Urinary bladder (tissue), 4 donors: ENCODE data around the gene PCNA. TPM values are rescaled to one million over a fixed set of nuclear protein-coding genes. Genes with fewer than 3 reads are reported as not detected.

ENCODE experiments used
- DNase-seq: peaks from one replicate; pipeline ENCODE4 v3.0.0-alpha.2; 2015; ENCODE audit errors: extremely low spot score
- H3K27ac ChIP-seq: one replicate; pipeline ENCODE4 v1.5.1; 2013; ENCODE audit warnings: low read depth, mild to moderate bottlenecking, moderate library complexity
- H3K36me3 ChIP-seq: one replicate; pipeline ENCODE4 v1.6.1; 2013; ENCODE audit warnings: mild to moderate bottlenecking, moderate library complexity; ENCODE audit not compliant: insufficient read depth
- H3K4me1 ChIP-seq: one replicate; pipeline ENCODE4 v1.6.1; 2013; ENCODE audit warnings: mild to moderate bottlenecking, moderate library complexity; ENCODE audit not compliant: insufficient read depth
- H3K4me3 ChIP-seq: one replicate; pipeline ENCODE4 v1.5.1; 2013; ENCODE audit warnings: low read depth, low read length
- WGBS: extraction: QIAGEN DNeasy Blood & Tissue Kit; methylation state at CpG from one replicate; pipeline ENCODE4 v1.1.7; 2013; 5-methylcytosine and 5-hydroxymethylcytosine counted together
- polyA plus RNA-seq: library from polyadenylated mRNA; stranded (reverse); fragments of 200-250 nt; gene quantifications from one replicate; pipeline ENCODE4 v1.2.3, GENCODE V29; 2013
- total RNA-seq: library from RNA; depleted of rRNA; stranded (reverse); fragments of >200 nt; gene quantifications from one replicate; pipeline ENCODE4 v1.2.3, GENCODE V29; 2014
- donor health status: healthy with polysubstance abuse.
- donor health status: healthy.

Gene PCNA
- total RNA-seq = 91.9 TPM
- polyA plus RNA-seq = 56.8 TPM

DNA sequence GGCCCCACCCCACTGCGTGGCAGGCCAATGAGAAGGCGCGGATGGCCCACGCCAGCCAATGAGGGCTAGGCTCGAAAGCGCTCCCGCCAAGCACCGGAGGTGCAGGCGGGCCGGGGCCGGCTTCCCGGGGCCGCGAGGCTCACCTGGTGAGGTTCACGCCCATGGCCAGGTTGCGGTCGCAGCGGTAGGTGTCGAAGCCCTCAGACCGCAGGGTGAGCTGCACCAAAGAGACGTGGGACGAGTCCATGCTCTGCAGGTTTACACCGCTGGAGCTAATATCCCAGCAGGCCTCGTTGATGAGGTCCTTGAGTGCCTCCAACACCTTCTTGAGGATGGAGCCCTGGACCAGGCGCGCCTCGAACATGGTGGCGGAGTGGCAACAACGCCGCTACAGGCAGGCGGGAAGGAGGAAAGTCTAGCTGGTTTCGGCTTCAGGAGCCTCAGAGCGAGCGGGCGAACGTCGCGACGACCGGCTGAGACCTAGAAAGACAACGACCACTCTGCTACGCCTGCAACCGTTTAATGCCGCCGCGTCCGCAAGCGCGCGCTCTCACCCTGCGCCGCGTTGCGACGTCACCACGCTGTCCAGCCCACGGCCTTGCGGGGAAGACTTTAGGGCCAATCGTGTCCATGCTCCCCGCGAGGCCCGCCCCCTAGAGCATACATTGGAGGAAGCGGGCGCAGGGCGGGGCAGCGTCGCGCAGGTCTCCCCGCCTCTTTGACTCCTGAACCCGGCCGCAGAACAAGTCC lies at the start of gene PCNA:
PCNA (minus strand) TSS at position 524 of the 750 bp plus-strand sequence; CDS start at position 364, 160 bp downstream.
- DNase-seq = peak; percentile 91
- WGBS = under 1% methylated on average over 71 of the region's 71 CpGs
- H3K36me3 ChIP-seq = peaks cover 1% of the 10 kb centered on the region
- H3K4me1 ChIP-seq = no peaks in the 10 kb centered on the region
- peak within 1 kb of the TSS; percentile 63 for H3K4me3 ChIP-seq
- peak within 1 kb of the TSS; percentile 80 for H3K27ac ChIP-seq

DNA sequence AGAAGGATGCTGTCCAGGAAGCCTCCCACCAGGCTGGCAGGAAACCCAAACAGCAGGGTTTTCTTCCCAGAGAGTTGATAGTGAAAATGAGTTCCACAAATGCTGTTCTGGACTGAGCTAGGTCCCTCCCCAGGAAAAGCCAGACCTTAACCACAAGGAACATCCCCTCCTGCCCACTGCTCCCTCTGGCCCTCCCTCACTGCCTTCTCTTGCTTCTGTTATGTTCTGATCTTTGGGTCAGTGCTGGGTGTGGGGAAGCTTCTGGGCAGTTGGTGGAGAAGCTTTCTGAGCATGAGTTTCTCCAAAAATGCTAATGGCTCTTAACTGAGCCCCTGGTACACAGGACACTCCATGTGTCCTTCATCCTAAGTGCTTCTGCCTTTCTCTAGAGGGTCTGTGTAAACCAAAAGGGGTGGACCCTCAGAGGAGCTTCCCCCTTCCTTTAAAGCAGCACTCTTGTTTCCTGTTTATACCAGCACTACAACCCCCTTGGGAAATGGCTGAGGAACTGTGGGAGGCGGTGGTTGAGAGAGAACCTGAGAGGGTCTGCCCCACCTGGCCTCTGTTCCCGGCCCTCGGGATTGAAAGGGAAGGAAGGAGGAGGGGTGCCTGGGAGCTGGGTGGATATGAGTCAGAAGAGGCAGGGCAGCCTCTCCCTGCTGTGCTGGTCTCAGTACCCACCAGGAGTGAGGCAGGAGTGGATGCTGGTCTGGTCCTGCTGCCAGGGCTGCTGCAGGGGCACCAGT lies 49.1 kb upstream of the PCNA start:
- no peak overlapping the region for H3K4me3 ChIP-seq
- WGBS = 28% methylated on average over 3 of the region's 3 CpGs
- H3K36me3 ChIP-seq = no peaks in the 10 kb centered on the region
- H3K27ac ChIP-seq = no peak overlapping the region
- H3K4me1 ChIP-seq = no peaks in the 10 kb centered on the region
- DNase-seq = no peak

DNA sequence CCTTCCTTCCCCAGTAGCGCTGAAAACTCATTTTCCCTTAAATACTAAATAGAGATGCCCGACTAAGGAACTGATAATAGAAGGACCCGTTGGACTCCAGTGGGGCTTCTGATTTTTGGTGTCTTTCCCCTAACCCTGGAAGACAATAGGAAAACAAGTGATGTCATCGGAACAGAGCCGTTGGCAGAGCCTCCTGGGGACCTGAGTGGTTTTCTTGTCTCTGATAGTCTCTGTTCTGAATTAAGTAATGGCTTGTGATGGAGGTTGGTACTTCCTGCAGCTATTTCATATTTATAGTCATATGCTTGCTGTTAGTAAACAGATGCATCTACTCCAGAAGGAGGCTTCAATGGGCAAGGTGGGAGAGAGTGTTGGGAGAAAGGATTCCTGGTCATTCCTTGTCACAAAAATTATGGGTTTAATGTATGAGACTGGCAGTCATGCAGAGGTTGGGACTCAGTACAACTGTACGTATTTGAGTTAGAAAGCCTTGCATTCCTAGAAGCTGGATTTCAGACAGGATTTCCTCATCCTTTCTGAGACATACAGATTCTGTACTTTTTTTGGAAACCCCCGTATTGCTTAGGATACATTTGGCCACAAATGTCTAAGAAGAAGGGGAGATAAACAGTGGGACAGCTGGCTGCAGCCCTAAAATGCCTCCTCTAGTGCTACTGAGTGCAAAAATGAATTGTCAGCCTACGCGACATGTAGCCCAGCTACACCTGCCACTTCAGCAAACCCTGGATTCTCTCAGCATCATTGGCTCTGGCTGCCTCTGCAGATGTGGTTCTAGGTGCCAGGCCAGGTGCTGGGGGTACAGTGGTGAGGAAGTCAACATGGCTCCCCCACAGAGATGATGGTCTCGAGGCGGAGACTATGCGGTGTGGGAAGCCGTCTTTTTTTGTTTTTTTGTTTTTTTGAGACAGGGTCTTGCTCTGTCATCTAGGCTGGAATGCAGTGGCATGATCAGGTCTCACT lies 45.2 kb upstream of the PCNA start:
- WGBS = 78% methylated on average over 13 of the region's 13 CpGs
- Histone ChIP-seq H3K27ac (no peak overlapping the region), H3K4me3 (no peak overlapping the region), H3K36me3 (no peaks in the 10 kb centered on the region), H3K4me1 (no peaks in the 10 kb centered on the region)
- DNase-seq = no peak

DNA sequence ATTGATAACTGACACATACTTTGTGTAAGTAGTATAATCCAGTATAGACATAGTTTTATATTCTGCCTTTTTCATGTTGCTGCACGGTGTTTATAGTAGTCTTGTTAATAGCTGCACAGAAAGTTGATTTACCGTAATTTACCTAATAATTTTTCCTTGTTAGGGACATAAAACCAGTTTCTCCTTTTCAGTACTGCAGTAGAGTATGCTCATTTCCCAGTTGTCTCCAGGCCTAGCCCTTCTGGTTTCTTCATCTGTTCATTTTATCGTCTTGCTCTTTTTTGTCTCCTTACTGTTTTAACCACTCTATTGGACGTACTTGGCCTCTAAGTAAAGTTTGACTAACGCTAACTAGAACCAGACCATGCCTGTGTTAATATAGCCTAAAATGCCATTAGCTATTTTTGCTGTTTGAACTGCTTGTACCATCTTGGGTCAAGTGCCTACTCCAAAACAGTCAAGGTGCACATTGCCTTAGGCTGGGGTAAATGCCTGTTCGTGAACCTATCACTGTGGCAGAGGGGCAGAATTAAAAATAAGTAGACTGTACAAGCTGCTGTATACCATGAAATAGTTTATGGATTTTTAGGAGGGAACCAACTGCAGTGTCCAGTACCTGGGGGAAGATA lies 41.9 kb upstream of the PCNA start:
- H3K36me3 ChIP-seq = no peaks in the 10 kb centered on the region
- H3K27ac ChIP-seq = no peak overlapping the region
- no peak overlapping the region for H3K4me3 ChIP-seq
- no peak for DNase-seq
- 92% methylated on average over 6 of the region's 6 CpGs for whole genome bisulfite sequencing
- H3K4me1 ChIP-seq = peaks cover 2% of the 10 kb centered on the region

DNA sequence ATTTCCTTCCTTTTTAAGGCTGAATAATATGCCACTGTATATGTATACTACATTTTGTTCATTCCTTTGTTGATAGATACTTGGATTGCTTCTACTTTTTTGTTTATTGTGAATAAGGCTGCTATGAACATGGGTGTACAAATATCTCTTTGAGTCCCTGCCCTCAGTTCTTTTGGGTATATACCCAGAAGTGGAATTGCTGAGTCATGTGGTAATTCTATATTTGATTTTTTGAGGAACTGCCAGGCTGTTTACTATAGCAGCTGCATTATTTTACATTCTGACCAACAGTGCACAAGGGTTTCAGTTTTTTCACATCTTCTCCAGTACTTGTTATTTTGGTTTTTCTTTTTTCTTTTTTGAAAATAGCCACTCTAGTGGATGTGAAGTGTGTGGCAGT lies 41.1 kb upstream of the PCNA start:
- DNase-seq = no peak
- H3K4me1 ChIP-seq = peaks cover 2% of the 10 kb centered on the region

DNA sequence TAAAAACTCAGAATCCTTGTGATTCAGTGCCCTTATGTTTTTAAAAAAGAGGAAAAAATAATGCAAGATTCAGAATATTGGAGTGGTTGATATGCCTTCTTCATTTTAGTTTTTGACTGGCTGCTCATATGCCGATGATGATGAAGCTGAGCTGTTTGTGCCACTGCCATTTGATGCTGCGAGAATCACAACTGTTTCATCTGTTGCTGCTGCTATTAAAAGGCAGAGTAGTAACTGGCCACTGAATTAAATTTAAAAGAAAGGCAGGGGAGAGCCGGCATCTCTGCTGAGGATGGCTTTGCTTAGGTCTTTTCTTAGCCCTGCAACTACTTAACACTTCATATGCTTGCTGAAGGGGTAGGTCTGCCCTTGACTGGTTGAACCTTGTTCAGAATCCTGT lies 40.2 kb upstream of the PCNA start:
- no peak overlapping the region for H3K4me3 ChIP-seq
- no peak overlapping the region for H3K27ac ChIP-seq
- 73% methylated on average over 3 of the region's 3 CpGs for WGBS
- no peak for DNase-seq
- H3K4me1 ChIP-seq = peaks cover 2% of the 10 kb centered on the region
- no peaks in the 10 kb centered on the region for H3K36me3 ChIP-seq

More for the DNA sequence above, 41.1 kb upstream of the PCNA start:
- Histone ChIP-seq H3K36me3 (no peaks in the 10 kb centered on the region), H3K4me3 (no peak overlapping the region), H3K27ac (no peak overlapping the region)

DNA sequence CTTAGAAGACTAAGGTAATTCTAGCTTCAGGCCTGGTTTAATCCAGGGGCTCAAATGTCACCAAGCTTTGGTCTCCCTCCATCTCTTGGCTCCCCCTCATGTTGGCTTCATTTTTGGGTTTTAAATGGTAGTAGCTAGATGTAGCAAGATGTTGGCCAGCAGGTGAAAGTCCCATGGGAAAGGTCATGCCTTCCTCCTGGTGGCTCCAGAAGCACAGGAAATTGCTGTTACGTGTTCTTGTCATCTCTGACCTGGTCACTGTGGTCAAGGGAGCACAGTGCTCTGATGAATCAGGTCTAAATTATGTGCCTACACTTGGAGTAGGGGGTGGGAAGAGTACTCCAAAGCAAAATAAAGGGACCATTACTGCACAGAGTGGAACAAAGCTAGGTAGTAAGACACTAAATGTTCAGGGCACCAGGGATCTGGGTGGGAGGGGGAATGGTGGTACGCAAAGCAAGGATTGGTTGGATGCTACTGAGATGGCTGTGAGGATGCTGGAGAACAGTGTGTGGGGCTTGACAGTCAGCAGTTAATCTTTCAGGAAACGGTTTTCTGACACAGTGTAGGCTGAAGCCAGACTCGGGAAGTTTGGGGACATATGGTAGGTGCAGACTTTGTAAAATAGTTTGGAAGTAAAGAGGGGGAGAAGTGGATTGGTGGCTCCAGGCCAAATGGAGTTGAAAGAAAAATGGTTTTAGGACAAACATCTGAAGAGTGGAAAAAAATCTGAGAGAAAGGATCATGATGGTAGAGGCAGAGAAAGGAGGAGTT lies 37.1 kb upstream of the PCNA start:
- no peak for DNase-seq
- Histone ChIP-seq H3K4me3 (no peak overlapping the region), H3K36me3 (no peaks in the 10 kb centered on the region), H3K4me1 (peaks cover 2% of the 10 kb centered on the region), H3K27ac (no peak overlapping the region)
- WGBS = 54% methylated on average over 4 of the region's 4 CpGs

DNA sequence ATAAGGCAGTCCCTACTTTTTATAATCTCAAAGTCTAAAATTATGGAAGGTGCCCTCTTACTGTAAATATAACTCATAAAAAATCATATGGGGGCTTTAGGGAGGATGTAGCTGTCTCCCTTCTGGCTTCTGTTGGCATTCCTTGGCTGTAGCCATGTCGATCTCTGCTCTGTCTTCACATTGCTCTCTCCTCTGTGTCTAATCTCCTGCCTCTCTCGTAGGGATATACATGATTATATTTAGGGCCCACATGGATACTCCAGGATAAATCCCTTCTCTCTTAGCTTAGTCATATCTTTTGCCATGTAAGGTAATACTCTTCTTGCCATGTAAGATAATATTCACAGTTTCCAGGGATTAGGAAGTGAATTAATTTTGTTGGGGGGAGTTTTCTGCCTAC lies 35.6 kb upstream of the PCNA start:
- 34% methylated on average over 2 of the region's 2 CpGs for WGBS
- no peak overlapping the region for H3K4me3 ChIP-seq
- peaks cover 2% of the 10 kb centered on the region for H3K4me1 ChIP-seq
- no peak overlapping the region for H3K27ac ChIP-seq
- H3K36me3 ChIP-seq = no peaks in the 10 kb centered on the region
- no peak for DNase-seq

DNA sequence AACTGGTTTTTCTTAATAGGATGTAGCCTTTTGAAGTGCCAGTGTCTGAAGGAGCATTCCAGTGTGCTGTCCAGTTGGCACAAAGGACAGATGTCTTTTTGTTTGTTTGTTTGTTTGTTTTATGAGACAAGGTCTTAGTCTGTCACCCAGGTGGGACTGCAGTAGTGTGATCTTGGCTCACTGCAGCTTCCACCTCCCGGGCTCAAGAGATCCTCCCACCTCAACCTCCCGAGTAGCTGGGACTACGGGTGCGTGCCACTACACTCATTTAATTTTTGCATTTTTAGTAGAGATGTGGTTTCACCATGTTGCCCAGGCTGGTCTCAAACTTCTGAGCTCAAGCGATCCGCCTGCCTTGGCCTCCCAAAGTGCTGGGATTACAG lies 34.8 kb upstream of the PCNA start:
- WGBS = 90% methylated on average over 6 of the region's 6 CpGs
- no peak overlapping the region for H3K4me3 ChIP-seq
- no peak overlapping the region for H3K27ac ChIP-seq
- peaks cover 2% of the 10 kb centered on the region for H3K4me1 ChIP-seq
- no peaks in the 10 kb centered on the region for H3K36me3 ChIP-seq
- no peak for DNase-seq

GRCh38 chr20:5153612-5154542 lies 34.1 kb upstream of the PCNA start:
- peaks cover 2% of the 10 kb centered on the region for H3K4me1 ChIP-seq
- H3K4me3 ChIP-seq = no peak overlapping the region
- no peaks in the 10 kb centered on the region for H3K36me3 ChIP-seq
- no peak for DNase-seq
- WGBS = 73% methylated on average over 5 of the region's 5 CpGs
- no peak overlapping the region for H3K27ac ChIP-seq

DNA sequence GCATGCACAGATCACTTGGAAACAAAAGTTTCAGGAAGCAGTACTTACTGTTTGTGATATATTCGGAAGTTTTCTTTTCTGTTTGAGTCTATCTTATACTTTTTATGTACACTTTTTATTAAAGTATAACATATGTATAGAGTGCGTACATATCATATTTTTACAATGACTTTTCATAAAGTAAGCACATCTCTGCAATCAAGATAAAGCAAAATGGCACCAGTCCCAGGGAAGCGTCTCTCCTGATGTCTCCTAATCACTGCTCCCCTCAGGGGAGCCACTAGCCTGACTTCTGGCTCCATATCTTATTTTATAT lies 33.4 kb upstream of the PCNA start:
- Histone ChIP-seq H3K27ac (no peak overlapping the region), H3K4me3 (no peak overlapping the region), H3K4me1 (peaks cover 3% of the 10 kb centered on the region), H3K36me3 (no peaks in the 10 kb centered on the region)
- WGBS = 73% methylated on average over 3 of the region's 3 CpGs
- no peak for DNase-seq
